GM18519 (cell line): ENCODE measurements around the gene METRN.

Experiments
- ATAC-seq: cut with Tn5 transposase; IDR thresholded peaks from one replicate; pipeline ENCODE4 v1.9.1; 2021; ENCODE audit warnings: mild to moderate bottlenecking, moderate library complexity; ENCODE audit not compliant: unreplicated experiment, low FRiP score

The METRN gene

DNA sequence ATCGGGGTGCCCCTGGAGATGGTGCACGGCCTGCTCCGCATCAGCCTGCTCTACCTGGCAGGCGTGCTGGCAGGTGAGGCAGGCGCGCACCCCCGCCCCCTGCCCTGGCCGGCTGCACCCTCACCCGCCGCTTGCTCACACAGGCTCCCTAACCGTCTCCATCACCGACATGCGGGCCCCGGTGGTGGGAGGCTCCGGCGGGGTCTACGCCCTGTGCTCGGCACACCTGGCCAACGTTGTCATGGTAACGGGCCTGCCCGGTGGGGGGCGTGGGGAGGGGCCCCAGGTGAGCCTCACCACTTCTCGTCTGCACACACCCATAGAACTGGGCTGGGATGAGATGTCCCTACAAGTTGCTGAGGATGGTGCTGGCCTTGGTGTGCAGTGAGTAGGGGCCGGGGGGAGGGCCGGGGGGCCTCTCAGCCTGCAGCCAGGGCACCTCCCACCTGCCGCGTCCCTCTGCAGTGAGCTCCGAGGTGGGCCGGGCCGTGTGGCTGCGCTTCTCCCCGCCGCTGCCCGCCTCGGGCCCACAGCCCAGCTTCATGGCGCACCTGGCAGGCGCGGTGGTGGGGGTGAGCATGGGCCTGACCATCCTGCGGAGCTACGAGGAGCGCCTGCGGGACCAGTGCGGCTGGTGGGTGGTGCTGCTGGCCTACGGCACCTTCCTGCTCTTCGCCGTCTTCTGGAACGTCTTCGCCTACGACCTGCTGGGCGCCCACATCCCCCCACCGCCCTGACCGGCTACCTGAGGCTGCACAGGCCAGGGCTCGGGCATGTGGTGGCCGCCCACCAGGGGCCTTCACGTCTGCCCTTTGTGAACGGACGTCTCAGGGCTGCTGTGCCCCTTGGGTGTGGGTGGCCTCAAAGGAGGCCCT is 37.4 kb upstream of the METRN start:
- ATAC-seq: no peak

DNA sequence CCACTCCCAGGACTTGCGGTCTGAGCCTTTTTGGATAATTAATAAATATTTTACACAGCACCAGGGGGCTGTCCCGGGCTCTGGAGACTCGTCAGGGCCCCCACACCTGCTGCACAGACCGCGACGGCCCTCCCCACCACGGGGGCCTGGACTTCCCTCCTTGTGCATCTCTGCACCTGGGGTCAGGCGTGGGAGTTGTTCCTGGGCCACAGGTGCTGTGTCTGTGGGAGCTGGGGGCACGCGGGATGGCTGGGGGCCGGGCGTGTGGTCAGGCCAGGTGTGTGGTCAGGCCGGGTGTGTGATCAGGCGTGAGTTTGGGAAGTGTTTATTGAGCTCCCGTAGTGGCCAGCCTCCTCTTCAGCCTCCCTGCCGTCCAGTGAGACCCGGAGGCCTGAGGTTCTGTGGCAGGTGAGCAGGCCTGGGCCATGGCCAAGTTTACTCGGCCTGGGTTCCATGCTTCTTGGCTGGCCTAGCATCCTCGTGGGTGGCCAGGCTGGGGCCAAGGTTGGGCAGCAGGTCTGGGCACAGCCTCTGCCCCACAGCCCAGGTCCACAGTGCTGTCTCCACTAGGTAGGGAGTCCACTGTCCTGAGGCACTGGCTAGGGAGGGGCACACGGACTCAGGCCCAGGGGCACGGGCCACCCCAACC is 36.6 kb upstream of the METRN start:
- no peak for ATAC-seq

DNA sequence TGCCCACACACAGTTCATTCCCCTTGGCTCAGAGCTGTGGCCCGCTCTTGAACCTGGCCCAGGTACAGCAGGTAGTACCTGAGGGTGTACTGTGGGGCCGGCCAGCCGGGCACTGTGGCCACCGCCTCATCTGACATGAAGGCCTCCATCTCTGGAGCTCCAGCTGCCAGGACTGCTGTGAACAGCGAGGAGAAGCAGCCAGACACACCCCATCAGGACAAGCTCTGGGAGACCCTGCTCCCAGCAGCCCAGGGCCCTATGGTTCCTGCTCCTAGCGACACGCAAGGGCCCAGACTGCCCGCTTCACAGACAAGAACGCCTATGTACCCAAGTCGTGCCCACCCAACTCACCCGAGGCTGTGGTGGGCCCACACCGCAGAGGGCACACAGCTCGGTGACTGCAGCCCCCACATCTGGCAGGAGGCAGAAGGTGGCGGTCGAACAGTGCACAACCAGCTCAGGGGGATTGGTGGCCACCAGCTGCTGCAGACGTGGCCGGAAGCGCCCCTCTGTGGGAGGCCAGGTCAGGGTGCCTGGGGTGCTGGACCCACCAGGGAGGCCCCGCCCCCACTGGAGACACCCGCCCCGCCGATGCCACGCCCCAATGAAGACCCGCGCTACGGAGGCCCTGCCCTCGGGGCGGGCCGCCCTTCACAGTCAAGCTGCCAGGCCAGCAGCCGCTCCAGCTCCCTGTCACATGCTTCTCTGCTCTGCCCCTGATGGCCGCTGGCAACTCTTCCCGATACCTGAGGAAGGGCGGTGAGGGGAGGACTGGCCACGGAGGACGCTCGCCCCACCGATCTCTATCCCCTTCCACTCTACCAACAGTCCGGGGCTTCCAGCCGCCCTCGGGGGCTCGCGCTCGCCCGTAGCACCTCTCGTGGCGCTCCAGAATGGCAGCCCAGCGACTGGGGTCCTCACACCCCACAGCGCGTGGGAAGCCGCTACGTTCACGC is 35.8 kb upstream of the METRN start:
- no peak for ATAC-seq

DNA sequence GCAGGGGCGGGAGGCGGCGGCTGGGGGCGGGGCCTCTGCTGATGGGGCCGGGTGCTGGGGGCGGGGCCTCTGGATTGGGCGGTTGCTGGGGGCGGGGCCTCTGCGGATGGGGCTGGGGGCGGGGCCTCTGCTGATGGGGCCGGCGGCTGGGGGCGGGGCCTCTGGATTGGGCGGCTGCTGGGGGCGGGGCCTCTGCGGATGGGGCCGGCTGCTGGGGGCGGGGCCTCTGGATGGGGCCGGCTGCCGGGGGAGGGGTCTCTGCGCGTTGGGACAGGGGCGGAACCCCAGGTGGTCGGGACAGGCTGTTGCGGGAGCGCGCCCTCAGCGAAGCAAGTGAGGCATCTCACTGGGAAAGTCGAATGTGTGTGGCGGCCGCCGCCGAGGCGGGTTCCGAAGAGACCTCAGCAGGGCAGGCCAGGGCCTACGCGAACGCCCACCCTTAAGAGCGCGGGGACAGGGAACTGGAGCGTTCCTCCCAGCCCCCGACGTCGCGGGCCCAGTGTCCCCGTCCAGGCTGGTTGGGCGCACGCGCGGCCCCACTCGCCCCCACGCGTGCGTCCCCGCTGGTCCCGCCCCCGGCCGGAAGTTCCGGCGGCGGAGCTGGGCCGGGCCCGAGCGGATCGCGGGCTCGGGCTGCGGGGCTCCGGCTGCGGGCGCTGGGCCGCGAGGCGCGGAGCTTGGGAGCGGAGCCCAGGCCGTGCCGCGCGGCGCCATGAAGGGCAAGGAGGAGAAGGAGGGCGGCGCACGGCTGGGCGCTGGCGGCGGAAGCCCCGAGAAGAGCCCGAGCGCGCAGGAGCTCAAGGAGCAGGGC is 34.9 kb upstream of the METRN start, which contains the start of gene STUB1:
STUB1 (plus strand) TSS at position 597 of the 811 bp plus-strand sequence; CDS start at position 713, 116 bp downstream.
- peak; percentile 24 for ATAC-seq

DNA sequence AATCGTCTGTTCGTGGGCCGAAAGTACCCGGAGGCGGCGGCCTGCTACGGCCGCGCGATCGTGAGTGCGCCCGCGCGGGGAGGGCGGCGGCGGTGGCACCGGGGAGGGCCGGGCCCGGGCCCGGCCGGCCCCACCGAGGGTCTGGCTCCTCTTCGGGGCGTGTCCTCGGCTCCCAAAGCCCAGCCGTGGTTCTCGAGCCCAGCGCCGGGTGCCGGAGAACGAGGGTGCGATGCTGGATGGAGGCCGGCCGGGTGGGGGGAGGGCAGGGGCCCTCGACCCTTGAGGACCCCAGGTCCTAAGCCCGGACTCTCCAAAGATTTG is 34.3 kb upstream of the METRN start:
- no peak for ATAC-seq

DNA sequence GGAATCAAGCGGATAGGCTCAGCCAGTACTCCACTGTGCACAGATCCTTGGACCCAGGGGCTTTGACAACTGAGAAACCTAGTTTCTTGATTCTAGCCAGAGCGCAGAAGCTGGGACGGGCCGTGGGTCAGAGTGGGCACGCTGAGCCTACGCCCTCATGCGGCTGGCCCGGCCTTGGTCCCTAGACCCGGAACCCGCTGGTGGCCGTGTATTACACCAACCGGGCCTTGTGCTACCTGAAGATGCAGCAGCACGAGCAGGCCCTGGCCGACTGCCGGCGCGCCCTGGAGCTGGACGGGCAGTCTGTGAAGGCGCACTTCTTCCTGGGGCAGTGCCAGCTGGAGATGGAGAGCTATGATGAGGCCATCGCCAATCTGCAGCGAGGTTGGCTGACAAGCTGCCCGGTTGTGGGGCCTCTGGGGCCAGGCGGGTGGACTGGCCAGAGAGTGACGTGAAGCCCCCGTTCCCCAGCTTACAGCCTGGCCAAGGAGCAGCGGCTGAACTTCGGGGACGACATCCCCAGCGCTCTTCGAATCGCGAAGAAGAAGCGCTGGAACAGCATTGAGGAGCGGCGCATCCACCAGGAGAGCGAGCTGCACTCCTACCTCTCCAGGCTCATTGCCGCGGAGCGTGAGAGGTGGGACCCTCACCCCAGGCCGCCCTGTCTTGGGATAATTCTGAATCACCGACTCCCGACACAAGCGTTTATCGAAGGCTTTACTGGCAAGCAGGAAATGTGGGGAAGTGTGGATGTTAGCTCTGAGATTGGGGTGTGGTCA is 33.8 kb upstream of the METRN start:
- ATAC-seq: no peak

DNA sequence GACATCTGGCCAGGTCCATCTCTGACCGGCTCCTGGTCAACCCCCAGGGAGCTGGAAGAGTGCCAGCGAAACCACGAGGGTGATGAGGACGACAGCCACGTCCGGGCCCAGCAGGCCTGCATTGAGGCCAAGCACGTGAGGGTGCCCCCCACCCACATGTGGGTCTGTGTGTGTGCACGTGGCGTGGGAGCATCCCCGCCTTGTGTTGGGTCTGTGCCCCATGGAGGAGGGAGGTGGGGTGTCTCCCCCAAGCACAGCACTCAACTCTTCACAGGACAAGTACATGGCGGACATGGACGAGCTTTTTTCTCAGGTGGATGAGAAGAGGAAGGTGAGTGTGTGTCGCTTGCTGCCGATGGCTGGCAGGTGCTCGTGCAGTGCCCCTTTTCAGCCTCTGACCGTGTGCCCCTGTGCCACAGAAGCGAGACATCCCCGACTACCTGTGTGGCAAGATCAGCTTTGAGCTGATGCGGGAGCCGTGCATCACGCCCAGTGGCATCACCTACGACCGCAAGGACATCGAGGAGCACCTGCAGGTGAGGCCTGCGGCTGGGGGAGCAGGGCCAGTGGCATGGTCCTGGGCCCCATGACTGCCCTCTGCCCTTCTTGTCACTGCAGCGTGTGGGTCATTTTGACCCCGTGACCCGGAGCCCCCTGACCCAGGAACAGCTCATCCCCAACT is 33.0 kb upstream of the METRN start:
- ATAC-seq: no peak

DNA sequence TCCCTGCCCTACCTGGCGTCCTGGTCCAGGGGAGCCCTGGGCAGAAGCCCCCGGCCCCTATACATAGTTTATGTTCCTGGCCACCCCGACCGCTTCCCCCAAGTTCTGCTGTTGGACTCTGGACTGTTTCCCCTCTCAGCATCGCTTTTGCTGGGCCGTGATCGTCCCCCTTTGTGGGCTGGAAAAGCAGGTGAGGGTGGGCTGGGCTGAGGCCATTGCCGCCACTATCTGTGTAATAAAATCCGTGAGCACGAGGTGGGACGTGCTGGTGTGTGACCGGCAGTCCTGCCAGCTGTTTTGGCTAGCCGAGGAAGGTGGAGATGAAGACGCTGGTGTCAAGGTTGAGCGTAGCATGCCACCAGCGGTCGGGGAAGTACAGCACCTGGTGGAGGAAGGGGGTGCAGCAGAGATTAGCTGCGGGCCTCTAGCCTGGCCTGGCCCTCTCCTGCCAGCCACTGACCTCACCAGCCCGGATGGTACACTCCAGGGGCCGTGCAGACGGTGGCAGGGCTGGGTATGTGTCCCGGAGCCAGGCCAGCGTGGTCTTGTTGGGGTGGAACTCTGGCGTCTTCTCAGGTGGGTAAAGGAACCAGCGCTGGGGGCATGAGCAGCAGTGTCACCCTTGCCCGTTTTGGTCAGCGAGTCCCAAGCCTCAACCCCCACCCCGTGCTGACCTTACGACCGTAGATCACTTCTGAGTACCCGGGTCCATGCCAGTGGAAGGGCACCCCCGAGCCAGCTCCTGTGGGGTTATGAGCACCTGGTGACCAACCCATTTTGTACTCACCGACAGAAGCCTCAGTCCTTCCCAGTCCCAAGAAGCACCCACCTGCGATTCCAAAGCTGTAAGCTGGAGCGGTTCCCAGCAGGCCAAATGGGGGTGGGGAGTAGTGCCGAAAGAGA is 32.2 kb upstream of the METRN start:
- ATAC-seq: no peak

DNA sequence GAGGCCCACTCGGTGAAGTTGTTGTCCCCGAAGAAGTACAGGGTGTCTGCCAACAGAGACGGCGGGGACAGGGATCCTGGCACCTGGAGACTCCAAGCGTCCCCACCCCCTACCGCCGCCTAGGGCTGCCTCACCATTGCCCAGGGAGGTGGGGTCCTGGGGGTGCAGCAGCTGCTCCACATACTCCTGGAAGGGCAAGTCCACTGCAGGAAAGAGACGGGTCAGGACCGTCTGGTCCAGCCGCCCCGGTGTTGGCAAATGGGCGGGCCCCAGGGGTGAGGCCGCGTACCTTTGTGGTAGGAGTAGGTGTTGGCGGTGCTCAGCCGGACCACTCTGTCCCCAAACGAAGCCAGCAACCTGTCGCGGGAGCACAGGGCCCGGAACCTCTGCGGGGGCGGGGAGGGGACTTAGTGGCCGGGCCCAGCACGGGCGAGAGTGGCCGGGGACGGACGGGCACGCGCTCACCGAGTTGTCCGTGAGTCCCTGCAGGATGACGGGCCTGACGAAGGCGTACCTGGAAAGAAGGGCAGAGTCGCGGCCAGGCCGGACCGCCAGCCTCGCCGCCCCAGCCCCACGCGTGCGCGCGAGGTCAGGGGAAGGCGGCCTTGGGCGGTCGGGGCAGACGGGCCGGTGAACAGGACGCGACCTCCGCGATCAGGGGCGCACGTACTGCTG is 31.4 kb upstream of the METRN start:
- ATAC-seq: no peak

DNA sequence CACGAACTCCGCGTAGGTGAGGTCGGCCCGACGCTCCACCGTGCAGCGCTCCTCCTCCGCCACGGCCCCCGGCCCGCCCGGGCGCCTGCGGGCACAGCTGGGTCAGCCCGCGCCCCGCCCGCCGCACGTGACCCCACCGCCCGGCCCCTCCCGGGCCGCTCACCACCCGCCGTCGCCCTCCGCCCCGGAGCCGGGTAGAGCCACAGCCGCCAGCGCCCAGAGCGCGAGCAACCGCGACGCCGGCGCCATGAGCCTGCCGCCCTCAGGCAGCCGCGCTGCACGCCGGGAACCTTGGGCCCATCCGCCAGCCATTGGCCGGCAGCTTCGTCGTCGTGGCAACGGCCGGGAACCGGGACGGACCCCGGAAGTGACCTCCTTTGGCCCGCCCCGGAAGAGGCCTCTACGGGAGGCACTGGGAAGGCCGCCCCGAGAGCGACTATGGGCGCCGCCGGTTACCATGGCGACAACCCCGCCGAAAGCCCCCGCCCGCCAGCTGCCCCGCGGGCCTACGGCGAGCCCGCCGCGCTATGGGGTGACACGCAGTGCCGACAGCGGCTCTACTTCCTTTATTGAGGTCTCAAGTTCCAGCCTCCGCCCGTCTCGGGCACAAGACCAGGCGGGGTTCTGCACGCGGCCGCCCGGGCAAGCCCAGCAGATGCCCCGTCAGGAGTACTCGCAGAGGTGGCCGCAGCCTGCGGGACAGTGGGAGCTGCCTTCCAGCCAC is 30.7 kb upstream of the METRN start, which contains the start of gene JMJD8:
JMJD8 (minus strand) TSS at position 264 of the 724 bp plus-strand sequence; CDS start at position 249, 15 bp downstream.
- ATAC-seq: peak; percentile 55

DNA sequence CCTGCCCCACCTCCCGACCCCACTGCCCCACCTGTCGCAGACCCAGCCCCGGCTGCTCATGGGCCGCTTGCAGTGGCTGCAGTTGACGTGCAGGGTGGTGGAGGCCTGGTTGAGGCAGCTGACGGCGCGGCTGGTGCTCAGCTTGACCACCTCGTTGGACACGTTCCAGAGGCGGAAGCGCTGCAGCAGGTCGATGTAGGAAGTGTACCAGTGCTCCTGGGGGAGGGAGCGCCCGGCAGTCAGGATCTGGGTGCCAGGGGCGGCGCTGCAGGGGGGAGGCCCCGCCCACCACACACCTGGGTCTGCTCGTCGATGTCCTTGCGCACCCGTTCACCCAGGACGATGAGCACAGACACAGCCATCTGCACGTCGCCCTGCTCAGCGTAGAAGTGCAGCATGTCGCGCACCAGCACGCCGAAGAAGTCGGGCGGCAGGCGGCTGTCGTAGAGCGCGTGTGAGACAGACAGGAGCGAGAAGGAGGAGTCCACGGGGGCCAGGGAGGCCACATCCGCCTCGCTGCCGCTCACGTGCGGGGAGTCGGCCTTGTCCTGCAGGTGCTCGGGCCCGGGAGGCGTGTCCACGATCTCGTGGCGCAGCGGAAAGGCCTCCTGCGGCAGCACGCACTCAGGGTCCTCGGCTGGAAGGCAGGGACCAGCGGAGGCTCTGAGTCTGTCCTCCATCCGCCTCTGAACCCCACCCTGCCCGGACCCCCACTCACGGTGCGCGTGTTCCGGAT is 29.8 kb upstream of the METRN start:
- ATAC-seq: no peak

DNA sequence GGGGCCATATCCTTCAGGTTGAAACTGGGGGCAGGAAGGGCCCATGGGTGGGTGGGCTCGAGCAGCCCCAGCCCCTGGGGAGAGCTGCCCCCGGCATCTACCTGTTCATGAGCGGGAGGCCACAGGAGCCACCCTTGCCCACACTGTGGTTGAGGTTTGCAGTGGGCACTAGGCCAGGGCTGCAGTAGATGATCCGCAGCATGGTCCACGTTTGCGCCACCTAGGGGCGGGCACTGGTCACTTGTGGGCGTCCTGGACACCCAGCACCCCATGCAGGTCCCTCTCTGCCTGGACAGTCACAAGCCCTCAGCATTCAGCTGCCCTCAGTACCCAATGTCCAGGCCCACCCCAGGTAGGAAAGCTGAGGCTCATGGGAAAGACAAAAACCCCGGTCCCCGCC is 29.0 kb upstream of the METRN start:
- ATAC-seq: no peak

DNA sequence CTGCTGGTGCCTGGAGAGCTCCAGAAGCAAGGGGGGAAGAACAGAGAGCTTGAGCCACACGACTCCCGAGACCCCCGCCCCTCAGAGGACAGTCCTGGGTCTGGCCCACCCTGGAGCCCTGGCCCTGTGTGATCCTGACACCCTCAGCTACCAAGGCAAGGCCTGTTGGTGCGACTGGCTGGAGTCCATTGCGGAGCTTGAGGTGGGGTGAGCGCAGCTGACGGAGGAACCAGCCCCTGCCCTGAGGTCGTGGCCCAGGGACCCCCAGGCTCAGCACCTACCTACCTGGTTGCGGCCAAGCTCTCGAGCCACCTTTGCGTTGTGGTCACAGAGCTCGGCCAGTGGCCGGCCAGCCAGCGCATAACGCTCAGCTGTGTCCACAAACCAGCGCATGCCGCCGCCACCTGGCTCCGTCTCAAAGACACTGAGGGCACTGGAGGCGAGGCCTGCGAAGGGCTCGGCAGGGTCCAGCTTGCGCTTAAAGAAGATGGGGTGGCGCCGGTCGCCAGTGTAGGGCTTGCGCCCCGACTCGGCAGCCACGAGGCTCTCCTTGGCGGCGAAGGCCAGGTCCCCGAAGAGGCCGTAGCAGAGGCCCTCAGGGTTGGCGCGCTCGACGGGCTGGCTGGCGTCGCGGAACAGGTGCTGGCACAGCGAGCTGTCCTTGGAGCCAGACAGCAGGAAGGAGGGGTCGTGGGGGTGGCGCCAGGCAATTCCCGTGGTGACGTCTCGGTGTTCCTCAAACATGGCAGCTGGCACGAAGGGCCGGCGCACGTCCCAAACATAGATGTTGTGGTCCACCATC is 28.3 kb upstream of the METRN start:
- no peak for ATAC-seq

DNA sequence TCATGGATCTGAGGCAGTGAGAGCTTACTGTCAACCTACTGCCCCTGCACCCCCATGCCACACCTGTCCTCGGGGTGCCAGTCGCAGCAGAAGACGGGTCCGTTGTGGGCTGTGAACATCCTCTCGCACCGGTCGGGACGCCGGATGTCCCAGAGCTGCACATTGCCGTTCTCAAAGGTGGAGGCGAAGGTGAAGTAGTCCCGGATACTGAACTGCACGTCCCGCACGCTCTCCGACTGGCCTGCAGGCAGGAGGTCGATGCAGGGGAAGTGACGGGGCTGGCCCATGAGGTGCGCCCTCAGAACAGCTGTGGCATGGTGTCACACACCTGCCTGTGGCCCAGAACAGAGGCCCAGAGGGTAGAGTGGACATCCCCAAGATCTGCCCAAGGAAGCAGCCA is 27.4 kb upstream of the METRN start:
- ATAC-seq: no peak
